ENCODE results near the gene SORT1.
A peak's percentile ranks its signal among the peaks of the same experiment; 100 is the strongest.

SORT1 gene

GRCh38 chr1:109322974-109323373 is 74.7 kb downstream of the SORT1 start:
- no peak overlapping the region for H3K4me3 ChIP-seq (ENCODE audit: low read depth, low read length)
- TF ChIP-seq CTCF (conservative IDR thresholded peaks at IDR 0.05; ENCODE audit: low read depth, low read length): no peak
- no peak for DNase-seq (ENCODE audit: low read depth)

- H3K4me3 ChIP-seq (ENCODE audit: low read depth, low read length): no peak overlapping the region
- no peak for DNase-seq (ENCODE audit: low read depth)
- no peak for TF ChIP-seq CTCF (conservative IDR thresholded peaks at IDR 0.05; ENCODE audit: low read depth, low read length)
These were observed 78.6 kb downstream of the SORT1 start for GRCh38 chr1:109319114-109319513.

- no peak for TF ChIP-seq CTCF (conservative IDR thresholded peaks at IDR 0.05; ENCODE audit: low read depth, low read length)
- no peak overlapping the region for H3K4me3 ChIP-seq (ENCODE audit: low read depth, low read length)
- no peak for DNase-seq (ENCODE audit: low read depth)
These were observed 81.2 kb downstream of the SORT1 start for GRCh38 chr1:109316506-109316905.

- TF ChIP-seq CTCF (conservative IDR thresholded peaks at IDR 0.05; ENCODE audit: low read depth, low read length): no peak
- no peak overlapping the region for H3K4me3 ChIP-seq (ENCODE audit: low read depth, low read length)
- no peak for DNase-seq (ENCODE audit: low read depth)
These were observed 82.4 kb downstream of the SORT1 start for GRCh38 chr1:109315288-109315687.

- TF ChIP-seq CTCF (conservative IDR thresholded peaks at IDR 0.05; ENCODE audit: low read depth, low read length): no peak
- no peak overlapping the region for H3K4me3 ChIP-seq (ENCODE audit: low read depth, low read length)
- DNase-seq (ENCODE audit: low read depth): peak; percentile 68
These were observed 82.9 kb downstream of the SORT1 start for GRCh38 chr1:109314795-109315194.

GRCh38 chr1:109312978-109313775 is 84.5 kb downstream of the SORT1 start:
- H3K4me3 ChIP-seq (ENCODE audit: low read depth, low read length): no peak overlapping the region
- DNase-seq (ENCODE audit: low read depth): peak; percentile 51
- TF ChIP-seq CTCF (conservative IDR thresholded peaks at IDR 0.05; ENCODE audit: low read depth, low read length): no peak

GRCh38 chr1:109312246-109312645 is 85.5 kb downstream of the SORT1 start:
- no peak for TF ChIP-seq CTCF (conservative IDR thresholded peaks at IDR 0.05; ENCODE audit: low read depth, low read length)
- DNase-seq (ENCODE audit: low read depth): no peak
- H3K4me3 ChIP-seq (ENCODE audit: low read depth, low read length): no peak overlapping the region

Data from choroid plexus epithelial cell (primary cell).